ENCODE data around the gene REV3L.
"Not testable (repeated sequence)": the region's sequence is repeated elsewhere in the genome, so short reads cannot be mapped to it uniquely, and the experiment has no call there.

Gene REV3L

DNA sequence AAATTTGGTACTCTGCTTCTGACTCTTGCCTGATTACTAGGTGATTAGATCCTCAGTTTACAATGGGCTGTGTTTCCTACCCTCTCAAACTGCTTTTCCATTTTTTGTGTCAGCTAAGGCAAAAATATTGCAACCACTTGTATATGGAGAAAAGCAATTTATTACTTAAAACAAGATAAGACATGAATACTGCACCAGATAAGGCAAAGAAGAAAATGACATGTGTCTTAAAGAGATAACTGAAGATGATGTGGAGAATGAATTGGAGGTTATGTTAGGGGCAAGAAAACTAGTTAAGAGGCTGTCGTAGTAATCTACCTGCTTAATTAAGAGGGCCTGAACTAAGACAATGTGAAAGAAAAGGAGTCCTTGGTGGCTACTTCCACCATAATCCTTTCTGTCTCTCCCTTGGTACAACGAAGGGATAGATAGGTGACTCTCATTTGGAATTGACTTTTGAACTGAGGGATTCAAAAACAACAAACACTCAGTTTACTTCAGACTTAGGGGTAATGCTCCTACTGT, 16.3 kb upstream of the REV3L start:
- DNase-seq (ENCODE audit: low read depth), result no peak

DNA sequence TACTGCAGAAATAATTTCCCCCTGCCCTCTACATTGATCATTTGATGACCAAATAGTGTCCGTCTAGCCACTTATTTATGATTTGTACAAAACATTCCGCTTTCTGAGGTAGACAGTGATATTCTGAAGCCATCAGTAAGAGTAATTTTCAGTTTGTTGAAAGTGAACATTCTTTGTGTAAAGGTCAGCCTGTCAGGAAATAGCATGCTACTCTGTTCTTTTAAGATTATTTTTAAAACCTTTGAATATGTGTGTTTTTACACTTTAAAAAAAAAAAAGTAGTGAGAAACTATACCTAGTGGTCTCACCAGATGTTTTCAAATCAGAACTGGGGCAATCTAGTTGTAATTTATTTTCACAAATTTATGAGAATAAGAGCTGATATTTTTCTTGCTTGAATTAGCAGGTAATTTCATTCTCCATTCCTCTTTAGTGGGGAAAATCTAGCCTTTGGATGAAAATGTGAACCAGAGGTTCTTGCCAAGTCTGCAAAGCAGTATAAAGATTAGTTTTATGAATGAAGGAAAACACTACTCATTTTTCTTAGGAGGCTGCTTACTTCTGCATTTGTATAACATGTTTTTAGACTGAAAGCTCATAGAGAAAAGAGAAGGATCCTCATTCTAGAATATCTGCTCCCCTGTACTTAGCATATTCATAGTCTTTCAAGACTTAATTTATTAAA, 12.1 kb upstream of the REV3L start:
- no peak for DNase-seq (ENCODE audit: low read depth)

DNA sequence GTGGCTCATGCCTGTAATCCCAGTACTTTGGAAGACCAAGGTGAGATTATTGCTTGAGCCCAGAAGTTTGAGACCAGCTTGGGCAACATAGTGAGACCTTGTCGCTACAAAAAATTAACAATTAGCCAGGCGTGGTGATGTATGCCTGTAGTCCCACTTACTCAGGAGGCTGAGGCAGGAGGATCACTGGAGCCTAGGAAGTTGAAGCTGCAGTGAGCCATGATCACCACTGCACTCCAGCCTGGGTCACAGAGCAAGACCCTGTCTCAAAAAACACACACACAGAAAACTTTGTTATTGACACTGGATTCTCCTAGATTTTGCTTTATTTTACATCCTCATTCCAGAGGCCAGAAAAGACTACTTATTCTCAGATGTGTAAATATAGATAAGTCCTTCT, 9.5 kb upstream of the REV3L start:
- no peak for DNase-seq (ENCODE audit: low read depth)

DNA sequence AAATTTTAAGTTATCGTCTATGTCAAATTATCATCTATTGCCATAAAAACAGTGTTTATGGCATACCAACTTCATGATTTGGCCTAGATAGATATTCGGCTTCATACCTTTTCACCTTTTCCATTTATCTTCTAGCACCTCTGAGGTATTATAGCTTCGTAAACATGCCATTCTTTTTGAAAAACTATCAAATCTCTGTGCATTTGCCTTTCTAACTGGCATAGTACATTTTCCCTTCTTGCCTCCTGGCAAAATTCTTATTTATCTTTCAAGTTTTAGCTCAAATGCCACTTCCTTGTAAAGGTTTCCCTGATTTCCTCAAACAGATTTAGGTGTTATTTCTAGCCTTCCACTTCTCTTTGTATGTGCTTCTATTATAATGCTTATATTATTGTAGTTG, 7.0 kb upstream of the REV3L start:
- DNase-seq (ENCODE audit: low read depth), result no peak

DNA sequence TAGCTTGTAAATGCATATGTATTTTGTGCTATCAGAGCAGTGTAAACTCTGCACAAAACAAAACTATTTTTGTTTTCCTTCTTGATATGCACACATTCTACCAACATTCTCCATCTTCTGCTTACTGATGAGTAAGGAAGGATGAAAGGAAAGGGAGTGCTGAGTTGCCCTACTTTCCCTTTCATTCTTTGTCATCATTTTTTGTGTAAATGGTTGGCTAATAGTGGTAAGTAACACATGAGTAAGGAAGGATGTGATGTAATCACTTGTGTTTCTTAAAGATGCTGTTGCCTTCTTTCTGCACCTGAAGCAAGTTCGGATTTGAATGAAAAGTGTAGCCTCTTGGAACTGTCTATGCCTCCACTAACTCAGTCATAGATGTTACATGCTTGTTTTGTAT, 4.6 kb upstream of the REV3L start:
- DNase-seq (ENCODE audit: low read depth), result no peak

DNA sequence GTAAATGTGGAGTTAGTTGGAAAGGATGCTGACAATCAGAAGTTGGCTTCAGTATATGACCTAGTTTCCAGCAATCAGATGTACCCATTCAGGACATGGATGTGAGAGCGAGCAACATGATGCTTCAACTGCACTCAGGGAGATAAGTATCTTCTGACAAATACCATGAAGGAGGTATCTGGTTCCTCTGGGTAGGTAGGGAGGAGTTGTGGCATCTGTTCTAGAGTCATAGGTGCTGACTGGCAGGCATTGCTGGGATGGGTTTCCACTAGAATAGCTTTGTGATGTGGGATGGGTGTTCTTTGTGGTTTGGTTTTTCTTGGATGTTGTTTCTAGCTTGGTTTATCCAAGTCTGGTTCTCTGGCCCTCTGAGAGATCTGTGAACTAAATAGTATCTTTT, 3.9 kb upstream of the REV3L start:
- DNase-seq (ENCODE audit: low read depth), result no peak

DNA sequence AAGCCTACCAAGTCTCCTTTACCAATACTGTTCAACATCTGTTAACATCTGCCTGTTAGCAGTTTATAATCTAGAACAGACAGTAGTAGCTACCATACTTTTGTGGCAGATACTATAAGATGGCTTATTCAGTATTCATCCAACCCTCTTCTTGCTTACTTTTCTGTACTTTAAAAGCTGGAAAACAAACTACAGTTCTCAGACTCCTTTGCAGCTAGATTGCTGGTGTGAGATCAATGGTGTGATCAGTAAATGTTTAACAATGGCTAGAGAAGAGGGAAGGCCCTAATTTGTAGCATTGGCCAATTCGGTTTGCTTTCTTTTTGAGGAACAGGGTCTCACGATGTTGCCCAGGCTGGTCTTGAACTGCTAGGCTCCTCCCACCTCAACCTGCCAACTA, 3.5 kb upstream of the REV3L start:
- DNase-seq (ENCODE audit: low read depth), result no peak

DNA sequence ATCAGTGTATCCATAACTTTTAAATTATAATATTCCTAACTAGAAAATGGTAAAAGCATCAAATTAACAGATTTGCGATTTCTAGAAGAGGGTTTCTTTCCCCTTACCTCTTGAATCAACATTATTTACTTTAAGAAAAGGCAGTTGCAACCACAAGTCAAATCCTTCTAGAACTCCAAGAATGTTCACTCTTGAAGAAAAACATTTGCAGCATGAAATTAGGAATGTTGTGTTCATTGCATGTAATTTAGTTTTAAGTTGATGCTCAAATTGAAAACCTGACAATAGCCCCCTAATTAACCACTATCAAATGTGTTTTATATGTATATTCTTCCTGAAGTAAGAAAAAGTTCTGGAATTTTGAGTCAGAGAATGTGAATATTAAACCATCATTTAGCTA, 2.3 kb upstream of the REV3L start:
- DNase-seq (ENCODE audit: low read depth), result no peak

DNA sequence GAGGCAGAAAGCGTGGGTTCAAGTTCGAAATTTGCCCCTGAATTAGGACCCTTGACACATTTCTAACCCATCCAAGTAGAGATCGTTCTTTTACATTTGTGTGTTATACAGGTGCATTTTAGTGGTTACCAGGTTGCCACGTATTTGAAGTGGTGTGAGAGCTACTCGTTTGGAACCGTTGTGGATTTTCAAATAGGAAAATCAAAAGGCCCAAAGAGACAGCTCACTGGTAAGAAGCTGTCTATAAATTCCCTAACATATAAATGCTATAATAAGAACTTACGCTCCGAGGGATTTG, 1.6 kb upstream of the REV3L start:
- no peak for DNase-seq (ENCODE audit: low read depth)

DNA sequence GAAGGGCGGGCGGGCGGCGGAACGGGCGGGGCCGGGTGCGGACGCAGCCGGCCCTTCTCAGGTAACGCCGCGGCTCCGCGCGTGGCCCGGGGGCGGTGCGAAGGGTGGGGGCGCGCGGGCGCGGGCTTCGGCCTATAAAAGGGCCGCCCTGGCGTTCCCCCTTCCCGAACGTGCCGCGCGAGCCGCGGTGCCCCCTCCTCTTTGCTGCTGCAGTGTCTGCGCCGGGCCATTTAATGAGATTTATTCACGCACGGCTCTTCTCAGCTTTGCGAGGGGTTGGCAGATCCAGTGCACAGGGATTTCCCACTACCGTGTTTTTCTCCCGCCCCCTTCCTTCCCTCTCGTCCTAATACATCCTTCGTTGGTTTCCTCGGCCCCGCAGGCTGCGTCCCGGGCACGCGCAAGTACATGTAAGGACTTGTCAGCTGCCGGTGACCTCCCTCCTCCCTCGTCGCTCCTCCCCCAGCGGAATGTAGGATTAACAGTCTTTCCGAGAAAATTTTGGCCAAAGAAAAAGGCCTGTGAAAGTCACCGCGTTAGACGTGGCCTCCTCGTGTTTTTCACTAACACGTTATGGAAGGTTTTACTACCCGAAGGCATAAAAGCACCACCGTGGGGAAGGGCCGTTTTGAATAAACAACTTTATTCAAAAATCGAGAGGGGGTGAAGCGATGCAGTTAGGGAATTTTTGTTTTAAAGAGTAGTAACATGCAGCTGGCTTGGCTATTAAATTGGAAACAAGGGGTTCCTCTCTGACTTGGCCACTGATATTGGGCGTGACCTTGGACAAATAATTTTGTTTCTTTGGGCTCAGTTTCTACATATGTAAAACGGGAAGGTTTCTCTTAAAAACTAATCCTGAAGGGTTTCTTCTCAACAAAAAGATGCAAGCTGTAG, 966 bp upstream of the REV3L start:
- no peak for DNase-seq (ENCODE audit: low read depth)

DNA sequence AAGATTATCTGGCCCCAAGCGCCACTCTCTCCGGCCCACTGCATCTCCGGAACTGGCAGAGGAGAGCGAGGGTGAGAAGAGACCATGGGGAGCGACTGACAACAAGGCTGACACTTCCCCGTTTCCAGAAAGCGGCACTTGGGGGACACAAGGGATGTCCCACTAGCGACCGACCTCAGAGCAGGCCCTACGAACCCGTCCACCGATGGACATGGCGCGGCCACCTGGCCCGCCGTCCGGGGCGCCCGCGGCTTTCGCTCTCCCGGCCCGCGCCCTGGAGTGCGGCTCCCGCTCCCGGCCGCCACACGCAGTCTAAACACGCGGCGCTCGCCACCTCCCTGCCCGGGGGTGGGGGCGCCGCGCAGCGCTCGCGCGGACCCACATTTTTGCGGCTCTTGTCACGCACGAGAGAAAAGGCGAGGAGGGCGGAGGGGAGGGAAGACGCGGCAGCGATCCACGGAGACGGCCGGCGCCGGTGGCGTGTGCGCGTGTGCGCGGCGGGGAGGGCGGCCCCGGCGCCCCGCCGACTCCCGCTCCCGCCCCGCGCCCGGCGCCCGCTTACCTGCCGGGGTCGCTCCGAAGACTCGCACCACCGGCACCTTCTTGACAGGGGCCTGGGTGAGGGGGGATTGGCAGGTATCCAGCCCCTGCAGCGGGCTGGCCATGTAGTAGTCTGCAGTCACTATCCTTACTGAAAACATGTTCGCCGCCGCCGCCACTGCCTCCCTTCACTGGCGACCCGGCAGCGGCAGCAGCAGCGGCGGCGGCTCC, 645 bp downstream of the REV3L start:
- peak; percentile 20 for DNase-seq (ENCODE audit: low read depth)

DNA sequence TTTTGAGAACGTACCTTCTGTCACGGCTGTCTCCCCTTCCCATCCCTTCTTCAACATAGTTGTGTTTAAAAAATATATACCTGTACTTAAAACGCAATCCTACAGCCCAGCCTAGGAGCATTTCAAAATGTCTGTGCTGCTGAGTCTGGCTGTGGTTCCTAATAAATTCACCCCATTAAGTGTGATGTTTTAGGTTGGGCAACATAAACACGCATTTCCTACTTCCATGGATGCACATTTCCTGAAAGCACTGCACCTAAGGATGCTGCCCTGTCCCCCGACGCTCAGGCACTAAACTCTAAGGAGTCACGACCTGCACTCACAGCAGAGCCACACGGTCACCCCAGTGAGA, 1.2 kb downstream of the REV3L start:
- DNase-seq (ENCODE audit: low read depth), result no peak

DNA sequence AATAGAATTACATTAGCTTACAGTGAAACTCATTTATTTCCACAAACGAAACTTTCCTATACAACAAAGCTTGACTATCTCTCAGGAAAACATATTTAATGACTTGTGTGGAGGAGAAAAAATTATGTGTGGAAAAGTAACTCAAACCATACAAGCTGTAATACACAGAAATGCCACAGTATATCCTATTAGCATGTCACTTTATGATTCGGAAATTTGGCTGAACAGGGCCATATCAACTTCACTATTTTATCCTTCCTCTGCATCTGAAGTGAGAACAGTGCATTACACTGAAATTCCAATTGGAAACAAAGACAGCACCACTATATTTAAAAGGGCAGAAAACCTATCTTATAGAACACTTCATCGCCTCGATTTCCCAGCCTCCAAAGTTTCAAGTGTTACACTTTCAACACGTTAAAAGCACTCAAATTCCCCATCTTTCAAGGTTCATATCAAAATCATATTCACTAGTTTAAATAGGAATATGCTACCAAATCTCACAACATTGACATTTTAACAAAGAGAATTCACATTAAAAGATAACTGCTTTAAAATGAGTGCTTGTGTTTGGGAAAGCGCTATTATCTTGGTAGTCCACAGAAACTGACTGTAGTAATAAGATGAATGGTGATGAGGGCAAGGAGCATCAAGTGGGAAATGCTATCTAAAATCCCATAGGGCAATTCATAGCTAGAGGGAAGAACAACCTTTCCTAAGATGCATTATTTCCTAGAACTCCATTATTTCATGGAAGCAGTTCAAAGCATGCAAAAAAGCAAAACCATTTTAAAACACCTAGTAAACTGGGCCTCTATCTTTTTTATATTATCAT, 1.8 kb downstream of the REV3L start:
- DNase-seq (ENCODE audit: low read depth), result no peak

DNA sequence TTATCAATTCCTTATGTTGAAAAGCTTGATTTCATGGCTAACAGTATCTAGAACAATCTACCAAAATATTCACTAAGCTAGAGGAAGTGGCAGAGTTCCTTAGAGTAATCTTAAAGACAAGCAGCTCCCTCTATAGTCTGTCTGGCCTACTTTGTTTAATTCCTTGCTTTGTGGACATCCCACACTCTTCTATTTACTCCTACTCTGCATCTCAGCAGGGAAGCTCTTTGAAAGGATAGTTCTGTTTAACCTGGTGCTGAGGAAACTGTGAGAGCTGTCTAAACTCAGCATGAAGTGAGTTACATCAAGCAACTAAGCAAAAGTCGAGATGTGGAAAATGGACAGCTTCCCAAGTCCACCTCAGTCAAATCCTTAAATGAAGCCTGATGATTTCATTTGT, 4.3 kb downstream of the REV3L start:
- DNase-seq (ENCODE audit: low read depth), result no peak

DNA sequence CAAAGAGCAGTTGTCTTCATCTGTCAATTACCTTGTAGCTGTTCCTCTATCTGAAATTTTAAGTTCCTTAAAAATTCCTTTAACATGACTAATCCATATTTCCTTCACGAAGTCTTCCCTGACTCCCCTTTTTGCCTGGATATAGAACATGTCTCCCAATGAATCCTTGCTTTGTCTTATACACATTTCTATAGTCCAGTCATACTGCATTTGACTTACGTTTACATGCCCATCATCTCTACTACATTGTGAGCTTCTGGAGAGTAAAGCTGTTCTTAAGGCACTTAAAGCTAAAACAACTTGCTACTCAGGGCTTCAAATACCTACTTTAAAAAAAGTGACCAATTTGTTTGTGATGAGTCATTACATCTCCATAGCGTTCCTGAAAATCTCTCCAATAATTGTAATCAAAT, 4.9 kb downstream of the REV3L start:
- no peak for DNase-seq (ENCODE audit: low read depth)

DNA sequence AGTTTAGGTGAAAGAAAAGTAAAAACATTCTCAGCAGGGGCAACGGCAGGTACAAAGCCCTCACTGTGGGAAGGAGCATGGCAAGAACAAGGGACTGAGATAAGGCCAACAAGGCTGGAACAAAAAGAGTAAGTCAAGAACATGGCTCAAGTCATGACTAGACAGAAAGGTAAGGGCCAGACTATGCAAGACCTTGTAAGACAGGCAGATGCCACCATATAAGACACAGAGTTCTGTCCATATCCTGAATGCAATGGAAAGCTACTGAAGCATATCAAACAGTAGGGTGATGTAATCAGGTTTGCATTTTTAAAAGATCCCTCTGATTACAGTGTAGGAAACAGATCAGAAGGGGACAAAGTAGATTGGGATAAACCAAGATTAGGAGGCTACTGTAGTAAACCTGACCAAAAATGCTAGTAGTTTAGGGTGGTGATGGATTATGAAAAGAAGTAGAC, 5.5 kb downstream of the REV3L start:
- no peak for DNase-seq (ENCODE audit: low read depth)

DNA sequence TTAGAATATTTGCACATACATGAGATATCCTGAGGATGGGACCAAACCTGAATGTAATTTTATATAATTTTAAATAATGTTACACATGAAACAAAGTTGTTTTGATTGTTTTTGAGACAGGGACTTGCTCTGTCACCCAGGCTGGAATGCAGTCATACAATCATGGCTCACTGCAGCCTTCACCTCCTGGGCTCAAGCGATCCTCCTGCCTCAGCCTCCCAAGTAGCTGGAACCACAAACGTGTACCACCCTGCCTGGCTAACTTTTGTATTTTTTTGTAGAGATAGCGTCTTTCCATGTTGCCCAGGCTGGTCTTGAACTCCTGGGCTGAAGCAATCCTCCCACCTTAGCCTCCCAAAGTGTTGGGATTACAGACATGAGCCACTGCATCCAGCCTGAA, 7.0 kb downstream of the REV3L start:
- not testable (repeated sequence) for DNase-seq (ENCODE audit: low read depth)

DNA sequence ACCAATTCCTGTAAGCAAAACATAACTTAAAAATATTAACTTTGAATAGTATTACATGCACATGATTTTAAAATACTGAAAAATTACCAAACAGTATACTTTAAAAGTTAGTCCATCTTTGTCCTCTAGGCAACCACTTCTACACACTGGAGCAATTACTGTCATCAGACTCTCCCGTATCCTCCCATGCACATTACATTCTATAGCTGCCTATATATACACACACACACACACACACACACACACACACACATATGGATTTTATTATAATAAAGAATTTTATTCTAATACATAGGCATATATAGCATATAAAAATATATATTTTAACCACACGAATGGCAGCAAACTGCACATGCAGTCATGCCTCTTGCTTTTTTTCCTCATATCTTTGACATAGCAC, 8.2 kb downstream of the REV3L start:
- DNase-seq (ENCODE audit: low read depth), result no peak

DNA sequence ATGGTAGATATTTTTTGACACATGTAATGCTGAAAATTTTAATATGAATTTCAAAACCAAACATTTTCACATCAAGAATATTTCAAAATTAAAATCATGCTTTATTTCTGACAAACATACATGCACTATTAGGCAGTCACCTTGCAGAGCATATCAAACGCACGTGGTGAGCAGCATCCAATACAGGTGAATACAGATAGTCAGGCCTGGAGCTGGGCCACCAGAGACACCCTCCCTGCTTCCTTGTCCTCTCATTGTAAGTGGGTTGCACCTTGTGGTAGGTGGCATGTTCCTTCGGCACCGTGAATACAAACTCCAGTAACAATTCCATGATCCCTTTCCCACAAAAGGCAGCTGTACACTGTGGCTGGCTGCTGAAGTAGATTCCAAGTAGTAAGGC, 8.9 kb downstream of the REV3L start:
- no peak for DNase-seq (ENCODE audit: low read depth)

DNA sequence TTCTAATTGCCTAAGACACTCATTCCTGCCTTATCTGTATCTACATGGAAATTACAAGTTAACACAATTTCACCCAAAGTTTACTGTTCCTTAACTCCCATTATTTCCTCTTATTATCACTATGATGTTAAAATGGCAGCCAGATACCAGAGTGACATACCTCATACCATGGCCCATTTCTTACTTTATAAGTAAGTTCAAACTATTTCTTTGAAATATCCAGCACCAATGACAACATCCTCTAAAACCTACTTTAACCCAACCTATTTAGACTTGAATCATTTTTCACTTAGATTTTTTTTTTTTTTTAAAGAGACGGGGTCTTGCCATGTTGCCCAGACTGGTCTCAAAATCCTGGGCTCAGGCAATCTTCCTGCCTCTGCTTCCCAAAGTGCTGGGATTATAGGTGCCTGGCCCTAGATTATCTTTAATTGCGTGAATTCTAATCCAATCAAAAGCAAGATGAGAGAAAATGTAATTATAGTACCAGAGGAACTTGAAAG, 10.0 kb downstream of the REV3L start:
- no peak for DNase-seq (ENCODE audit: low read depth)

DNA sequence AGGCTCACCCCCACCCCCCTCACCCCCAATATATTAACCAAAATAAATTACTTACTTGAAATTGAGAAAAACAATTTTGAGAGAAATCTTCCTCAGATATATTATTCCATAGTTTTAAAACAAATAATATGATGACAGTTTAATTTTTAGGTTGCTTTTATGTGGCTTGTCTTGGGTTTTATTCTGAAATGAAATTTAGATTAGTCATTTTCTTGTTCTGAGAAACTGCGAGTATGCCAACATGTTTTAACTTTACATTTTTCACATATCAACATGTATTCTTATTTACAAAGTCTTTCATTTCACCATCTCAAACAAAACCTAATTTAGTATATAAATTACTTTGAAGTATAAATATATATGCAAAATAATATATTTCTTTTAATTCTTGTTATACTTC, 11.1 kb downstream of the REV3L start:
- no peak for DNase-seq (ENCODE audit: low read depth)

DNA sequence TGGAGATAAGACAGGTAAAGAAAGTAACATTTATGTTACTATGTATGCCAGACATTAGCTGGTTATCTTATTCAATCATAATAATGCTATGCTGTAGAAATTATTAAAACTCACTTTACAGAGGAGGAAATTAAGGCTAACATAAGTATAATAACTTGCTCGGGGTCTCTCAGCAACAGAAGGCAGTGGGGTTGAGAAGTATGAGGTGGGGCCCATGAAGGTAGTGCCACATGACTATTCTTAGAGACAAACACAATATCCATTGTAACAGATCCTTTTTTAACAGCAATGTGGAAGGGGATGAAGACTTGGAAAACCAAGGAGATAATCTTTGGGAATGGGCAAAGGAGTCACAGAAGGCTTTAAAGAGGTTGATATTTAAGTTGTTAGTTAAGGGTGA, 11.5 kb downstream of the REV3L start:
- no peak for DNase-seq (ENCODE audit: low read depth)

Data from stimulated activated CD8-positive, alpha-beta memory T cell treated with anti-CD3 and anti-CD28 coated beads, Interleukin-15, amount 100 ng/mL, for 24 hours (primary cell).